ENCODE measurements around the gene DAP3.
"Not testable (repeated sequence)": the region's sequence is repeated elsewhere in the genome, so short reads cannot be mapped to it uniquely, and the experiment has no call there.

GRCh38 chr1:155763090-155763815, 74.4 kb downstream of the DAP3 start:
- TF ChIP-seq NFRKB (IDR thresholded peaks at IDR 0.05); BHLHE40 (IDR thresholded peaks at IDR 0.05; ENCODE audit: borderline replicate concordance): not testable (repeated sequence)
